Breast epithelium (tissue), 3 donors: Measurements from ENCODE around the gene PARP3.

Source experiments
- CTCF ChIP-seq, 3 donors: fragments of 450-650 bp; IDR thresholded peaks; one replicate each; pipeline ENCODE4 v1.5.1; 2016 to 2017; ENCODE audit warnings: antibody characterized with exemption in 3 of 3, mild to moderate bottlenecking in 3 of 3, moderate library complexity in 3 of 3
- POLR2A ChIP-seq: fragments of 450-650 bp; IDR thresholded peaks from one replicate; pipeline ENCODE4 v1.6.1; 2016; ENCODE audit warnings: antibody characterized with exemption, mild to moderate bottlenecking, moderate library complexity
- POLR2AphosphoS5 ChIP-seq, 3 donors: sonication (generic); formaldehyde crosslinking; IDR thresholded peaks; one replicate each; pipeline ENCODE4 v1.6.1; 2017; ENCODE audit warnings: antibody characterized with exemption in 3 of 3

GRCh38 chr3:51962854-51963530 lies 20.8 kb downstream of the PARP3 start:
- TF ChIP-seq CTCF (IDR thresholded peaks at IDR 0.05) (no peak), POLR2A (no peak), POLR2AphosphoS5 (IDR thresholded peaks at IDR 0.05) (no peak)
